ENCODE data around the gene NXF3. TPM values are rescaled to one million over a fixed set of nuclear protein-coding genes. Genes with fewer than 3 reads are reported as not detected.
"Not testable (repeated sequence)": the region's sequence is repeated elsewhere in the genome, so short reads cannot be mapped to it uniquely, and the experiment has no call there.

Gene NXF3
- total and polyA plus RNA-seq, 2 experiments from 2014 or later: not detected

DNA sequence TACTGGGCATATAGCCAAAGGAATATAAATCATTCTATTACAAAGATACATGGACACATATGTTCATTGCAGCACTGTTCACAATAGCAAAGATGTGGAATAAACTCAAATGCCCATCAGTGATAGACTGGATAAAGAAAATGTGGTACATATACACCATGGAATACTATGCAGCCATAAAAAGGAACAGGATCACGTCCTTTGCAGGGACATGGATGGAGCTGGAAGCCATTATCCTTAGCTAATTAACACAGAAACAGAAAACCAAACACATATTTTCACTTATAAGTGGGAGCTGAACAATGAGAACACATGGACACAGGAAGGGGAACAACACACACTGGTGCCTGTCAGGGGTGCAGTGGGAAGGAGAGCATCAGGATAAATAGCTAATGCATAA lies 59.6 kb downstream of the NXF3 start:
- not testable (repeated sequence) for H3K9me2 ChIP-seq (ENCODE audit: insufficient read depth); H3K4me2 ChIP-seq; H3K79me2 ChIP-seq (replicated peaks; ENCODE audit: insufficient read depth); H3K27ac Mint-ChIP-seq; H3K36me3 ChIP-seq (ENCODE audit: insufficient read depth); H3K27ac ChIP-seq (ENCODE audit: low read depth); H4K20me1 ChIP-seq (replicated peaks; ENCODE audit: insufficient read depth); ATAC-seq; H3K4me3 ChIP-seq; H3K27me3 ChIP-seq (ENCODE audit: insufficient read depth); H3K4me1 Mint-ChIP-seq; H2AFZ ChIP-seq; H3F3A ChIP-seq (replicated peaks; ENCODE audit: low read depth); H3K9me3 Mint-ChIP-seq; H3K4me1 ChIP-seq (ENCODE audit: insufficient read depth); H3K27me3 Mint-ChIP-seq (ENCODE audit: insufficient read depth, low read depth, poor library complexity); H3K4me3 Mint-ChIP-seq; DNase-seq (ENCODE audit: low spot score); H3K36me3 Mint-ChIP-seq (ENCODE audit: low read depth)

Other genes with a start within 250 kb of the NXF3 start
- 0.83 and 1.6 TPM in 2 replicates for gene RAB40AL, start 155.9 kb downstream of the NXF3 start, total RNA-seq (2014; rRNA removed; shearing (Covaris generic))
- gene RAB40AL, start 155.9 kb downstream of the NXF3 start, polyA plus RNA-seq (2016; fragmentation: Nextera tagmentation; extraction: Ambion mirVana): 0.34 and 0.40 TPM in 2 replicates
- 52.9 and 74.7 TPM in 2 replicates for gene BEX1, start 29.0 kb downstream of the NXF3 start, total RNA-seq (2014; rRNA removed; shearing (Covaris generic))
- gene BEX1, start 29.0 kb downstream of the NXF3 start, polyA plus RNA-seq (2016; fragmentation: Nextera tagmentation; extraction: Ambion mirVana): 142 and 157 TPM in 2 replicates
- 39.3 and 46.8 TPM in 2 replicates for gene BEX4, start 122.0 kb upstream of the NXF3 start, total RNA-seq (2014; rRNA removed; shearing (Covaris generic))
- gene BEX4, start 122.0 kb upstream of the NXF3 start, polyA plus RNA-seq (2016; fragmentation: Nextera tagmentation; extraction: Ambion mirVana): 120 and 135 TPM in 2 replicates
- gene TCEAL8, start 162.0 kb upstream of the NXF3 start, total RNA-seq (2014; rRNA removed; shearing (Covaris generic)): 105 and 135 TPM in 2 replicates
- 164 and 168 TPM in 2 replicates for gene TCEAL8, start 162.0 kb upstream of the NXF3 start, polyA plus RNA-seq (2016; fragmentation: Nextera tagmentation; extraction: Ambion mirVana)
- 1.8 and 2.0 TPM in 2 replicates for gene TCEAL5, start 183.6 kb upstream of the NXF3 start, total RNA-seq (2014; rRNA removed; shearing (Covaris generic))
- gene TCEAL5, start 183.6 kb upstream of the NXF3 start, polyA plus RNA-seq (2016; fragmentation: Nextera tagmentation; extraction: Ambion mirVana): 20.8 and 22.4 TPM in 2 replicates
- 37.5 and 49.8 TPM in 2 replicates for gene BEX2, start 217.8 kb upstream of the NXF3 start, total RNA-seq (2014; rRNA removed; shearing (Covaris generic))
- 87.9 and 99.5 TPM in 2 replicates for gene BEX2, start 217.8 kb upstream of the NXF3 start, polyA plus RNA-seq (2016; fragmentation: Nextera tagmentation; extraction: Ambion mirVana)
- gene TCEAL7, start 237.1 kb upstream of the NXF3 start, total RNA-seq (2014; rRNA removed; shearing (Covaris generic)): 7.3 and 16.5 TPM in 2 replicates
- gene TCEAL7, start 237.1 kb upstream of the NXF3 start, polyA plus RNA-seq (2016; fragmentation: Nextera tagmentation; extraction: Ambion mirVana): 17.2 and 20.2 TPM in 2 replicates